Neuronal stem cell (in vitro differentiated cells): ENCODE measurements around the gene PUM2.

Source experiments
- DNase-seq: peaks from one replicate; pipeline ENCODE4 v3.0.0-alpha.2; 2013; ENCODE audit warnings: low spot score
- H2AFZ ChIP-seq: one replicate; pipeline ENCODE4 v1.6.1; 2013; ENCODE audit warnings: mild to moderate bottlenecking, low read length, inconsistent platforms
- H2AK5ac ChIP-seq: 2 replicates; pipeline ENCODE4 v1.6.1; 2013; ENCODE audit warnings: low read depth, mild to moderate bottlenecking, inconsistent platforms, low read length, moderate library complexity, mixed read lengths
- H2BK120ac ChIP-seq: 2 replicates; pipeline ENCODE4 v1.6.1; 2013; ENCODE audit warnings: low read depth, mild to moderate bottlenecking, inconsistent platforms, low read length, moderate library complexity, mixed read lengths
- H2BK12ac ChIP-seq: one replicate; pipeline ENCODE4 v1.6.1; 2013; ENCODE audit warnings: low read length, inconsistent platforms
- H2BK15ac ChIP-seq: 2 replicates; pipeline ENCODE4 v1.6.1; 2013; ENCODE audit warnings: mild to moderate bottlenecking, low read length, inconsistent platforms, mixed read lengths
- H2BK5ac ChIP-seq: one replicate; pipeline ENCODE4 v1.6.1; 2013; ENCODE audit warnings: inconsistent platforms, mild to moderate bottlenecking, low read length, moderate library complexity
- H3K14ac ChIP-seq: one replicate; pipeline ENCODE4 v1.6.1; 2013; ENCODE audit warnings: low read length, inconsistent platforms
- H3K18ac ChIP-seq: 2 replicates; pipeline ENCODE4 v1.6.1; 2013; ENCODE audit warnings: low read length, inconsistent platforms
- H3K23ac ChIP-seq: 2 replicates; pipeline ENCODE4 v1.6.1; 2013; ENCODE audit warnings: low read depth, mild to moderate bottlenecking, mixed read lengths, low read length, inconsistent platforms; ENCODE audit not compliant: poor library complexity
- H3K27ac ChIP-seq: replicated peaks from 3 replicates; pipeline ENCODE4 v1.5.1; 2013; ENCODE audit warnings: low read length, inconsistent platforms
- H3K27me3 ChIP-seq, 3 experiments: 2 replicates each; pipeline ENCODE4 v1.6.1; 2013; ENCODE audit warnings: low read length in 3 of 3, mild to moderate bottlenecking in 2 of 3, inconsistent platforms in 1 of 3, low read depth in 1 of 3, mixed read lengths in 1 of 3, moderate library complexity in 1 of 3; ENCODE audit not compliant: control insufficient read depth in 3 of 3, insufficient read depth in 3 of 3
- H3K36me3 ChIP-seq, 2 donors: replicated peaks in 1 of 2; 2 replicates each; pipeline ENCODE4 v1.6.1; 2013; ENCODE audit warnings: low read length in 2 of 2; ENCODE audit not compliant: control insufficient read depth in 2 of 2, insufficient read depth in 2 of 2
- H3K4ac ChIP-seq: 2 replicates; pipeline ENCODE4 v1.6.1; 2013; ENCODE audit warnings: inconsistent platforms, mild to moderate bottlenecking, low read length, moderate library complexity
- H3K4me1 ChIP-seq, 2 donors: 1 replicate in 1 of 2; 2 replicates in 1 of 2; pipeline ENCODE4 v1.6.1; 2013; ENCODE audit warnings: low read length in 2 of 2, low read depth in 1 of 2; ENCODE audit not compliant: control insufficient read depth in 2 of 2, insufficient read depth in 1 of 2
- H3K4me2 ChIP-seq: one replicate; pipeline ENCODE4 v1.6.1; 2013; ENCODE audit warnings: mild to moderate bottlenecking, low read length, inconsistent platforms; ENCODE audit not compliant: insufficient read depth, poor library complexity, severe bottlenecking
- H3K4me3 ChIP-seq, 2 donors: 2 replicates each; pipeline ENCODE4 v1.5.1; 2013; ENCODE audit warnings: low read length in 2 of 2, mild to moderate bottlenecking in 2 of 2, inconsistent platforms in 1 of 2, moderate library complexity in 1 of 2
- H3K79me1 ChIP-seq: one replicate; pipeline ENCODE4 v1.6.1; 2013; ENCODE audit warnings: low read depth, mild to moderate bottlenecking, inconsistent platforms, low read length, moderate library complexity
- H3K9ac ChIP-seq: one replicate; pipeline ENCODE4 v1.6.1; 2013; ENCODE audit warnings: mild to moderate bottlenecking, low read depth, low read length, inconsistent platforms; ENCODE audit not compliant: poor library complexity
- H3K9me3 ChIP-seq, 2 donors: replicated peaks in 1 of 2; 2 replicates each; pipeline versions ENCODE3 to v1.6.1; 2013; ENCODE audit warnings: low read length in 2 of 2, mild to moderate bottlenecking in 2 of 2, inconsistent platforms in 1 of 2, low read depth in 1 of 2, mixed read lengths in 1 of 2, moderate library complexity in 1 of 2; ENCODE audit not compliant: control insufficient read depth in 2 of 2, insufficient read depth in 1 of 2
- H4K8ac ChIP-seq: one replicate; pipeline ENCODE4 v1.6.1; 2013; ENCODE audit warnings: low read depth, mild to moderate bottlenecking, inconsistent platforms, low read length, moderate library complexity
- H4K91ac ChIP-seq: one replicate; pipeline ENCODE4 v1.6.1; 2013; ENCODE audit warnings: low read length, low read depth, mild to moderate bottlenecking, inconsistent platforms; ENCODE audit not compliant: poor library complexity
- WGBS, 2 donors: extraction: QIAGEN DNeasy Blood & Tissue Kit; methylation state at CpG; one replicate each; pipeline ENCODE4 v1.1.7; 2013; ENCODE audit warnings: missing lambda C conversion rate in 2 of 2, mixed read lengths in 1 of 2; ENCODE audit not compliant: insufficient read length in 2 of 2, insufficient replicate concordance in 1 of 2; ENCODE audit errors: extremely low coverage in 2 of 2; 5-methylcytosine and 5-hydroxymethylcytosine counted together

Gene PUM2

DNA sequence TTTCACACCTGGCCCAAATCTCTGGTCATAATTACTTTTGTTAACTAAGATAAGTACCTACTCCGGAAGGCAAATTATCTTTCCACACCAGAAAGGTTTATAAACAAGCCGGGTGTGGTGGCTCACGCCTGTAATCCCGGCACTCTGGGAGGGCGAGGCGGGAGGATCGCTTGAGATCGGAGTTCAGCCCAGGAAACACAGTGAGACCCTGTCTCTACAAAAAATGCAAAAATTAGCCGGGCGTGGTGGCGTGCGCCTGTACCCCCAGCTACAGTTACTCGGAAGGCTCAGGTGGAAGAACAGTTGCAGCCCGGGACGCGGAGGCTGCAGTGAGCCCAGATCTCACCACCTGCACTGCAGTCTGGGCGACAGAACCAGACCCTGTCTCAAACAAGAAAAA lies 2.1 kb downstream of the PUM2 start:
- H3K36me3 ChIP-seq = peaks cover 0 to 42% of the 10 kb centered on the region in 2 donors
- H3K27me3 ChIP-seq = no peaks in the 10 kb centered on the region
- DNase-seq = no peak
- no peak overlapping the region for H4K8ac ChIP-seq
- no peak overlapping the region for H3K9ac ChIP-seq
- no CpG with 5 or more reads among the region's 17 CpGs for WGBS, 2 donors
- H2AK5ac ChIP-seq = no peak overlapping the region
- peaks cover 0 to 5% of the 10 kb centered on the region in 2 donors for H3K9me3 ChIP-seq
- H3K14ac ChIP-seq = no peak overlapping the region
- H3K4ac ChIP-seq = no peak overlapping the region
- H2BK15ac ChIP-seq = no peak overlapping the region
- peak overlapping the region; percentile 6 to 94 for H3K4me3 ChIP-seq
- H4K91ac ChIP-seq = no peak overlapping the region
- H3K27ac ChIP-seq = no peak overlapping the region
- H2AFZ ChIP-seq = no peak overlapping the region
- no peak overlapping the region for H2BK5ac ChIP-seq
- H3K79me1 ChIP-seq = peaks cover 2% of the 10 kb centered on the region
- H3K18ac ChIP-seq = no peak overlapping the region
- H2BK120ac ChIP-seq = no peak overlapping the region
- no peak overlapping the region for H3K4me2 ChIP-seq
- H2BK12ac ChIP-seq = no peak overlapping the region
- peaks cover 21 to 22% of the 10 kb centered on the region in 2 donors for H3K4me1 ChIP-seq
- no peak overlapping the region for H3K23ac ChIP-seq

DNA sequence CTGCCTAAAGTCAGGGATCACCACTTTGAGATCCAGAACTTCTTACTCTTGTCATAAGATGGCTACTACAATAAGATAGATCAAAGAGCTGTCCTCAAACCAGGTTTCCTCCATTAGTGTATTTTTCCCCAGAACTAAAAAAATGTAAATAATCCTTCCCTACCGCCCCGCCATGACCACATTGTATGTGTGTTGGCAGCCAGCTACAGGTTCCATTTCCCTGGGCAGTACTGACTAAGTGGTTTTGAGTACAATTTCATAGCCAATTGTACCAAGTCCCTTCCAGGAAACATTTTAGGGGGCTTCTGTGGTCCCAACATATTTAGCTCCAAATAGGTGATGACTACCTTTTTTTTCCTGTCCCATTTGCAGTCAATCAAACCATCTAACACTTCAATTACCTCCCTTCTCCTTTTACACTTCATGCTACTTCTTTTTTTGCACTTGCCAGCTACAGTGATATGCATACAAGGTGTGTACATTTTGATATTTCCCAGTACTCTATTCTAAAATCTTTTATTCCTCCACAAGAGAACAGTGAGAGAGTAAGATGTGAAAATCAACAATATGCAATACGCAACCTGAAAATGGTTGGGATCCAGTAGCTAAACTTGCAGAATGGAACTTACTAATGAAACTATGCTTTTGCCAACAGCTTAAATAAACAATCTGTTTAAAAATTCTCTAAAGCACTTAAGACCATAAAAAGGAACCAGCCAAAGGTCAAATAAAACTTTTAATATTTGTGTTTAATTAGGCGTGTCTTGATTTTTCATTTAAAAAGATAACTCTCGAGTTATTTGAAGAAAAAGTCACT lies 3.9 kb downstream of the PUM2 start:
- peaks cover 0 to 58% of the 10 kb centered on the region in 2 donors for H3K36me3 ChIP-seq
- no peaks in the 10 kb centered on the region for H3K27me3 ChIP-seq
- H3K79me1 ChIP-seq = peaks cover 2% of the 10 kb centered on the region
- H3K18ac ChIP-seq = no peak overlapping the region
- H3K9ac ChIP-seq = no peak overlapping the region
- no peak for DNase-seq
- no peak overlapping the region for H2BK5ac ChIP-seq
- no peak overlapping the region for H2BK12ac ChIP-seq
- H3K27ac ChIP-seq = no peak overlapping the region
- no CpG with 5 or more reads among the region's 5 CpGs for WGBS, 2 donors
- no peak overlapping the region for H2AK5ac ChIP-seq
- no peak overlapping the region for H4K91ac ChIP-seq
- no peak overlapping the region for H2BK15ac ChIP-seq
- no peak overlapping the region for H4K8ac ChIP-seq
- no peak overlapping the region for H3K4ac ChIP-seq
- no peak overlapping the region for H3K14ac ChIP-seq
- peaks cover 0 to 5% of the 10 kb centered on the region in 2 donors for H3K9me3 ChIP-seq
- no peak overlapping the region for H3K23ac ChIP-seq
- H2AFZ ChIP-seq = no peak overlapping the region
- no peak overlapping the region for H2BK120ac ChIP-seq
- H3K4me1 ChIP-seq = peaks cover 11 to 13% of the 10 kb centered on the region in 2 donors
- no peak overlapping the region for H3K4me2 ChIP-seq
- no peak overlapping the region for H3K4me3 ChIP-seq

DNA sequence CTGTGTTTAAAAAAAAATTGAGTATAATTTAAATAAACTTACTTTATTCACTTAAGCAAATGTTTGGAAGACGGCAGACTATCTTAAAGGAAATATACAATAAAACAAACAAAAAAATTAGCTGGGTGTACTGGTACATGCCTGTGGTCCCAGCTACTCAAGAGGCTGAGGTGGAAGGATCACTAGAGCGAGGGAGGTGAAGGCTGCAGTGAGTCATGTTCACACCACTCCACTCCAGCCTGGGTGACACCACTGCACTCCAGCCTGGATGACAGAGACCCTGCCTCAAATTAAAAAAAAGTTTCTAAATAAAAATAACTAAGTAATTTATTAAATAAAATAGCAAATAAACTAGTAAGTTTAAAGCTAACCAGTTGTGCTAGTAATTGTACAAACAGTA lies 7.5 kb downstream of the PUM2 start:
- DNase-seq = no peak
- Histone ChIP-seq H3K18ac (no peak overlapping the region), H2AK5ac (no peak overlapping the region), H2BK120ac (no peak overlapping the region), H3K27me3 (no peaks in the 10 kb centered on the region), H3K4me1 (peaks cover 4 to 7% of the 10 kb centered on the region in 2 donors), H4K91ac (no peak overlapping the region), H3K9me3 (peaks cover 0 to 5% of the 10 kb centered on the region in 2 donors), H2BK5ac (no peak overlapping the region), H3K36me3 (peaks cover 0 to 79% of the 10 kb centered on the region in 2 donors), H3K4ac (no peak overlapping the region), H2AFZ (no peak overlapping the region), H3K23ac (no peak overlapping the region), H2BK15ac (no peak overlapping the region), H3K4me2 (no peak overlapping the region), H4K8ac (no peak overlapping the region), H2BK12ac (no peak overlapping the region), H3K27ac (no peak overlapping the region), H3K79me1 (peaks cover 2% of the 10 kb centered on the region), H3K4me3 (no peak overlapping the region), H3K9ac (no peak overlapping the region), H3K14ac (no peak overlapping the region)
- WGBS, 2 donors = no CpG with 5 or more reads among the region's 2 CpGs

DNA sequence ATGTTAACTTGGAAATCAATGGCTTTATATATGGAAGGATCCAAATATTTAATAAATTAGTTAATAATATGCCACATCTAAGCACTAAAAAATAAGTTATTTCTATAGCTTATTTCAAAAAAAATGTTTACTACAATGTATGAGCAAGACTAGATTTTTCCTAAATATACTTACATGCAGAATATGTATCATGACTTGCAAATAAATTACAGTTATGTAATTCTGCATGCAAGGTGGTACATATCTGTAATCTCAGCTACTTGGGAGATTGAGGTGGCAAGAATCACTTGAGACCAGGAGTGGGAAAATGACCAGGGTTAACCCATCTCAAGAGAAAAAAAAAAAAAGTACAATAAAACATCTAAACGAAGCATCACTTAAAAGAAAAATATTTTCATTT lies 11.6 kb downstream of the PUM2 start:
- Histone ChIP-seq H3K9ac (no peak overlapping the region), H3K18ac (no peak overlapping the region), H2BK120ac (no peak overlapping the region), H2AK5ac (no peak overlapping the region), H3K23ac (no peak overlapping the region), H3K14ac (no peak overlapping the region), H3K27me3 (no peaks in the 10 kb centered on the region), H2BK5ac (no peak overlapping the region), H3K4me3 (no peak overlapping the region), H2AFZ (no peak overlapping the region), H3K4me1 (peaks cover 0 to 3% of the 10 kb centered on the region in 2 donors), H4K8ac (no peak overlapping the region), H3K79me1 (peaks cover 2% of the 10 kb centered on the region), H2BK12ac (no peak overlapping the region), H3K4me2 (no peak overlapping the region), H3K27ac (no peak overlapping the region), H2BK15ac (no peak overlapping the region), H3K9me3 (peaks cover 0 to 4% of the 10 kb centered on the region in 2 donors), H3K4ac (no peak overlapping the region), H3K36me3 (peaks cover 0 to 62% of the 10 kb centered on the region in 2 donors), H4K91ac (no peak overlapping the region)
- no peak for DNase-seq
- WGBS, 2 donors = no CpG with 5 or more reads among the region's 1 CpG
